Neural crest cell (in vitro differentiated cells): ENCODE measurements around the gene ELP5. TPM values are rescaled to one million over a fixed set of nuclear protein-coding genes. Genes with fewer than 3 reads are reported as not detected.
A peak's percentile ranks its signal among the peaks of the same experiment; 100 is the strongest.

Source experiments
- DNase-seq: peaks from one replicate; pipeline ENCODE4 v3.0.0; 2021; ENCODE audit warnings: low read depth, mixed read lengths, low spot score
- H3K27ac Mint-ChIP-seq: one replicate; pipeline ENCODE4 v1.8.0; 2021; ENCODE audit warnings: mild to moderate bottlenecking, mixed read lengths; ENCODE audit not compliant: unreplicated experiment
- H3K27me3 Mint-ChIP-seq: 2 replicates; pipeline ENCODE4 v1.8.0; 2021; ENCODE audit warnings: low read depth, mild to moderate bottlenecking, mixed read lengths
- H3K36me3 Mint-ChIP-seq: 2 replicates; pipeline ENCODE4 v1.8.0; 2021; ENCODE audit warnings: low read depth, mild to moderate bottlenecking, mixed read lengths
- H3K4me1 Mint-ChIP-seq: 2 replicates; pipeline ENCODE4 v1.8.0; 2021; ENCODE audit warnings: mixed read lengths
- H3K4me3 Mint-ChIP-seq: one replicate; pipeline ENCODE4 v1.8.0; 2021; ENCODE audit warnings: mild to moderate bottlenecking, mixed read lengths
- H3K9me3 Mint-ChIP-seq: 2 replicates; pipeline ENCODE4 v1.8.0; 2021; ENCODE audit warnings: mixed read lengths
- CTCF ChIP-seq: fragments of 200-600 bp; sonication (generic); conservative IDR thresholded peaks from 2 replicates; pipeline ENCODE4 v1.5.0; 2021; ENCODE audit warnings: antibody characterized with exemption, mild to moderate bottlenecking
- total RNA-seq: library from RNA; stranded (reverse); gene quantifications from 2 replicates; pipeline ENCODE4 v1.2.1, GENCODE V29; 2021

Gene ELP5
- total RNA-seq, 1 donor from 2014 or later, result 77.4 TPM

GRCh38 chr17:7262935-7263800 lies 11.2 kb downstream of the ELP5 start:
- no peak for DNase-seq
- Mint-ChIP-seq H3K36me3 (peaks cover 6% of the 10 kb centered on the region), H3K4me1 (peaks cover 13% of the 10 kb centered on the region), H3K27ac (no peak overlapping the region), H3K9me3 (no peaks in the 10 kb centered on the region), H3K4me3 (no peak overlapping the region), H3K27me3 (peaks cover 87% of the 10 kb centered on the region)
- TF ChIP-seq CTCF, result no peak

GRCh38 chr17:7263801-7264078 lies 11.7 kb downstream of the ELP5 start:
- Mint-ChIP-seq H3K9me3 (no peaks in the 10 kb centered on the region), H3K36me3 (peaks cover 3% of the 10 kb centered on the region), H3K4me3 (no peak overlapping the region), H3K4me1 (peaks cover 13% of the 10 kb centered on the region), H3K27ac (no peak overlapping the region), H3K27me3 (peaks cover 86% of the 10 kb centered on the region)
- DNase-seq, result no peak
- TF ChIP-seq CTCF, result no peak

GRCh38 chr17:7266784-7267183 lies 14.8 kb downstream of the ELP5 start:
- TF ChIP-seq CTCF, result no peak
- Mint-ChIP-seq H3K4me1 (peaks cover 13% of the 10 kb centered on the region), H3K4me3 (no peak overlapping the region), H3K36me3 (no peaks in the 10 kb centered on the region), H3K27ac (no peak overlapping the region), H3K9me3 (no peaks in the 10 kb centered on the region), H3K27me3 (peaks cover 68% of the 10 kb centered on the region)
- no peak for DNase-seq

- Mint-ChIP-seq H3K4me1 (peaks cover 21% of the 10 kb centered on the region), H3K27me3 (peaks cover 30% of the 10 kb centered on the region), H3K36me3 (no peaks in the 10 kb centered on the region), H3K27ac (no peak overlapping the region), H3K9me3 (no peaks in the 10 kb centered on the region), H3K4me3 (no peak overlapping the region)
- DNase-seq, result no peak
- no peak for TF ChIP-seq CTCF
These were observed 27.4 kb downstream of the ELP5 start for GRCh38 chr17:7279448-7279847.

GRCh38 chr17:7280519-7281073 lies 28.6 kb downstream of the ELP5 start:
- peak; percentile 77 for DNase-seq
- Mint-ChIP-seq H3K27ac (no peak overlapping the region), H3K36me3 (no peaks in the 10 kb centered on the region), H3K4me3 (peak overlapping the region; percentile 90), H3K4me1 (peaks cover 21% of the 10 kb centered on the region), H3K9me3 (no peaks in the 10 kb centered on the region), H3K27me3 (peaks cover 30% of the 10 kb centered on the region)
- peak; percentile 86 for TF ChIP-seq CTCF
